WTC11 (cell line): ENCODE measurements around the gene CORO2B. TPM values are rescaled to one million over a fixed set of nuclear protein-coding genes. Genes with fewer than 3 reads are reported as not detected.

Experiments used
- ATAC-seq: fragments of 200-7000 bp; cut with Tn5 transposase; 2 replicates; pipeline ENCODE4 v1.10.0; 2021; ENCODE audit warnings: mild to moderate bottlenecking, moderate library complexity
- CTCF ChIA-PET: fragments of 300-600 bp; sonication (Branson Sonifier 250); formaldehyde crosslinking; loops from one replicate; lab custom pipeline; 2021; ENCODE audit warnings: antibody characterized with exemption; lab: Charles Lee
- POLR2A ChIA-PET: fragments of 350-600 bp; sonication (Branson Sonifier 250); formaldehyde crosslinking; loops from one replicate; lab custom pipeline; 2021; ENCODE audit warnings: antibody characterized with exemption; lab: Charles Lee
- DNase-seq: peaks from one replicate; pipeline ENCODE4 v3.0.0; 2021; ENCODE audit warnings: low spot score
- H3K27ac Mint-ChIP-seq: 2 replicates; pipeline ENCODE4 v1.8.0; 2021; ENCODE audit warnings: mixed read lengths
- H3K27me3 Mint-ChIP-seq: 2 replicates; pipeline ENCODE4 v1.8.0; 2021; ENCODE audit warnings: low read depth, mild to moderate bottlenecking, moderate library complexity, mixed read lengths
- H3K36me3 Mint-ChIP-seq: 2 replicates; pipeline ENCODE4 v1.8.0; 2021; ENCODE audit warnings: mixed read lengths
- H3K4me1 Mint-ChIP-seq: 2 replicates; pipeline ENCODE4 v1.8.0; 2022; ENCODE audit warnings: mixed read lengths
- H3K4me3 Mint-ChIP-seq: 2 replicates; pipeline ENCODE4 v1.8.0; 2021; ENCODE audit warnings: mild to moderate bottlenecking, moderate library complexity, mixed read lengths
- H3K9me3 Mint-ChIP-seq: 2 replicates; pipeline ENCODE4 v1.8.0; 2021; ENCODE audit warnings: mixed read lengths
- ATF1 ChIP-seq: sonication (generic); formaldehyde crosslinking; IDR thresholded peaks from 2 replicates; pipeline ENCODE4 v1.8.1; 2023; ENCODE audit warnings: mild to moderate bottlenecking, moderate library complexity, missing genetic modification reagents
- ELF4 ChIP-seq: sonication (generic); formaldehyde crosslinking; IDR thresholded peaks from 2 replicates; pipeline ENCODE4 v1.8.1; 2022; ENCODE audit warnings: low read depth, mild to moderate bottlenecking, moderate library complexity, missing genetic modification reagents
- EMX1 ChIP-seq: fragments of 250-450 bp; sonication (Bioruptor Pico); IDR thresholded peaks from 2 replicates; pipeline ENCODE4 v1.8.0; 2021; ENCODE audit warnings: mild to moderate bottlenecking
- ERG ChIP-seq: fragments of 250-450 bp; sonication (Bioruptor Pico); IDR thresholded peaks from 2 replicates; pipeline ENCODE4 v1.8.0; 2021; ENCODE audit warnings: mild to moderate bottlenecking
- GABPB1 ChIP-seq: sonication (generic); formaldehyde crosslinking; IDR thresholded peaks from 2 replicates; pipeline ENCODE4 v1.8.1; 2023; ENCODE audit warnings: mild to moderate bottlenecking, missing genetic modification reagents
- HMGA2 ChIP-seq: fragments of 250-450 bp; sonication (Bioruptor Pico); IDR thresholded peaks from 2 replicates; pipeline ENCODE4 v1.4.0; 2021; ENCODE audit warnings: mild to moderate bottlenecking, moderate library complexity
- IRF2 ChIP-seq: sonication (generic); formaldehyde crosslinking; IDR thresholded peaks from 2 replicates; pipeline ENCODE4 v1.8.0; 2022; ENCODE audit warnings: low read depth, missing genetic modification reagents, borderline replicate concordance
- JUN ChIP-seq: sonication (generic); formaldehyde crosslinking; IDR thresholded peaks from 2 replicates; pipeline ENCODE4 v1.8.0; 2023; ENCODE audit warnings: mild to moderate bottlenecking, missing genetic modification reagents
- KAT7 ChIP-seq: sonication (generic); formaldehyde crosslinking; IDR thresholded peaks from 2 replicates; pipeline ENCODE4 v1.8.1; 2023; ENCODE audit warnings: missing genetic modification reagents, mild to moderate bottlenecking, borderline replicate concordance
- MLX ChIP-seq: sonication (generic); formaldehyde crosslinking; IDR thresholded peaks from 2 replicates; pipeline ENCODE4 v1.8.1; 2023; ENCODE audit warnings: mild to moderate bottlenecking, missing genetic modification reagents, moderate library complexity
- OVOL2 ChIP-seq: fragments of 250-450 bp; sonication (Bioruptor Pico); IDR thresholded peaks from 2 replicates; pipeline ENCODE4 v1.9.0; 2021; ENCODE audit warnings: mild to moderate bottlenecking, borderline replicate concordance
- SMAD3 ChIP-seq: sonication (generic); formaldehyde crosslinking; IDR thresholded peaks from 2 replicates; pipeline ENCODE4 v1.8.0; 2022; ENCODE audit warnings: missing genetic modification reagents, mild to moderate bottlenecking, borderline replicate concordance
- SP1 ChIP-seq: sonication (generic); formaldehyde crosslinking; conservative IDR thresholded peaks from 2 replicates; pipeline ENCODE4 v1.8.1; 2022; ENCODE audit warnings: missing genetic modification reagents
- TEAD1 ChIP-seq: sonication (generic); formaldehyde crosslinking; IDR thresholded peaks from 2 replicates; pipeline ENCODE4 v1.8.0; 2022; ENCODE audit warnings: mild to moderate bottlenecking, missing genetic modification reagents
- TEAD4 ChIP-seq: sonication (generic); formaldehyde crosslinking; IDR thresholded peaks from 2 replicates; pipeline ENCODE4 v1.8.0; 2022; ENCODE audit warnings: mild to moderate bottlenecking, missing genetic modification reagents
- USF1 ChIP-seq: sonication (generic); formaldehyde crosslinking; IDR thresholded peaks from 2 replicates; pipeline ENCODE4 v1.8.0; 2022; ENCODE audit warnings: mild to moderate bottlenecking, missing genetic modification reagents
- USF2 ChIP-seq: sonication (generic); formaldehyde crosslinking; IDR thresholded peaks from 2 replicates; pipeline ENCODE4 v1.8.1; 2023; ENCODE audit warnings: mild to moderate bottlenecking, missing genetic modification reagents, moderate library complexity
- ZNF138 ChIP-seq: sonication (generic); formaldehyde crosslinking; conservative IDR thresholded peaks from 2 replicates; pipeline ENCODE4 v1.8.1; 2022; ENCODE audit warnings: mild to moderate bottlenecking, moderate library complexity, missing genetic modification reagents
- ZNF512 ChIP-seq: sonication (generic); formaldehyde crosslinking; IDR thresholded peaks from 2 replicates; pipeline ENCODE4 v1.8.1; 2022; ENCODE audit warnings: missing genetic modification reagents, borderline replicate concordance
- total RNA-seq: library from RNA; stranded (reverse); gene quantifications from 3 replicates; pipeline ENCODE4 v1.2.3, GENCODE V29; 2021
- TF ChIP-seq, protein P1 (sequence below): fragments of 250-450 bp; sonication (Bioruptor Pico); IDR thresholded peaks from 2 replicates; pipeline ENCODE4 v1.9.0; 2021; ENCODE audit warnings: mild to moderate bottlenecking

CORO2B gene
- total RNA-seq, 1 experiment from 2014 or later: 4.9 TPM

DNA sequence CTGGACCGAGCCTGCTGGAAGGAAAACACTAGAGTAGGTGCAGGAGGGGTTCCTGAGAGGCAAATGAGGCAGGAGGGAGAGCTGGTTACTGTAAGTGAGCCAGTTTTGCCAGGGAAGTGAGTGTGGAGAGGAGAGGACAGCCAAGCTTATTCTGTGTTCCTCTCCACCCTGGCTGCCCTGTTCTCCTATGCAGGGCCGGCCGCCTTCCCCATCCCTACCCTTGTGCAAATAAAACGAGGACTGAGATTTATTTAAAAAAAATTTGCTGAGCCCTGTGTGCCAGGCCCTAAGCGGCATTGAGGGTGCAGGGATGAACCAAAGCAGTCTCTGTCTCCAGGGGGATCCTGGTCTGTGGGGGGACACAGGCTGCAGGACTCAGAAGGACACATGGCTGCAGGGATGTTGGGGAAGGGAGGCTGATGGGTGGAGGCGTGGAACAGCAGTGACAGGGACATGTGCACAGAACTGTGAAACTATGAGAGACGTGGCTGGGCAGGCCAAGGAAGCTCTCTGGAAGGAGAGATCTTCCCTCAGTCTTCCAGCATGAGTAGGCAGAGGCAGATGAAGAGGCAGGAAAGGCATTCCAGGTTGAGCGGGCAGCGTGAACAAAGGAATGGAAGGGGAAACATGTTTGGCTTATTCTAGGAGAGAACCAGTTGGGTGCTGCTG is 12.1 kb downstream of the CORO2B start:
- Mint-ChIP-seq H3K4me3 (no peak overlapping the region), H3K27ac (no peak overlapping the region), H3K36me3 (no peaks in the 10 kb centered on the region), H3K27me3 (no peaks in the 10 kb centered on the region), H3K9me3 (no peaks in the 10 kb centered on the region), H3K4me1 (peaks cover 27% of the 10 kb centered on the region)
- ChIA-PET CTCF (interaction anchor here (0.8 to 2.3 kb wide), 6 partner anchors 31 to 84 kb away, joined by 3 to 9 read pairs (median 4); no protein-coding TSS in a partner anchor), POLR2A (interaction anchor here (0.7 kb wide), 1 partner anchor 19 kb away, joined by 3 read pairs; no protein-coding TSS in a partner anchor)
- ATAC-seq (no peak), DNase-seq (no peak)
- TF ChIP-seq ATF1 (CRISPR knock-in tag): no peak
- TF ChIP-seq ELF4 (CRISPR knock-in tag): no peak
- no peak for TF ChIP-seq IRF2
- no peak for TF ChIP-seq EMX1 (CRISPR knock-in tag)
- no peak for TF ChIP-seq USF2
- no peak for TF ChIP-seq TEAD4
- TF ChIP-seq, protein P1, sequence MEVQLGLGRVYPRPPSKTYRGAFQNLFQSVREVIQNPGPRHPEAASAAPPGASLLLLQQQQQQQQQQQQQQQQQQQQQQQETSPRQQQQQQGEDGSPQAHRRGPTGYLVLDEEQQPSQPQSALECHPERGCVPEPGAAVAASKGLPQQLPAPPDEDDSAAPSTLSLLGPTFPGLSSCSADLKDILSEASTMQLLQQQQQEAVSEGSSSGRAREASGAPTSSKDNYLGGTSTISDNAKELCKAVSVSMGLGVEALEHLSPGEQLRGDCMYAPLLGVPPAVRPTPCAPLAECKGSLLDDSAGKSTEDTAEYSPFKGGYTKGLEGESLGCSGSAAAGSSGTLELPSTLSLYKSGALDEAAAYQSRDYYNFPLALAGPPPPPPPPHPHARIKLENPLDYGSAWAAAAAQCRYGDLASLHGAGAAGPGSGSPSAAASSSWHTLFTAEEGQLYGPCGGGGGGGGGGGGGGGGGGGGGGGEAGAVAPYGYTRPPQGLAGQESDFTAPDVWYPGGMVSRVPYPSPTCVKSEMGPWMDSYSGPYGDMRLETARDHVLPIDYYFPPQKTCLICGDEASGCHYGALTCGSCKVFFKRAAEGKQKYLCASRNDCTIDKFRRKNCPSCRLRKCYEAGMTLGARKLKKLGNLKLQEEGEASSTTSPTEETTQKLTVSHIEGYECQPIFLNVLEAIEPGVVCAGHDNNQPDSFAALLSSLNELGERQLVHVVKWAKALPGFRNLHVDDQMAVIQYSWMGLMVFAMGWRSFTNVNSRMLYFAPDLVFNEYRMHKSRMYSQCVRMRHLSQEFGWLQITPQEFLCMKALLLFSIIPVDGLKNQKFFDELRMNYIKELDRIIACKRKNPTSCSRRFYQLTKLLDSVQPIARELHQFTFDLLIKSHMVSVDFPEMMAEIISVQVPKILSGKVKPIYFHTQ (CRISPR knock-in tag): no peak
- TF ChIP-seq JUN (CRISPR knock-in tag): no peak
- no peak for TF ChIP-seq KAT7 (CRISPR knock-in tag)
- no peak for TF ChIP-seq ZNF138 (CRISPR knock-in tag)
- no peak for TF ChIP-seq OVOL2
- no peak for TF ChIP-seq ERG (CRISPR knock-in tag)
- no peak for TF ChIP-seq TEAD1 (CRISPR knock-in tag)
- no peak for TF ChIP-seq ZNF512 (CRISPR knock-in tag)
- TF ChIP-seq HMGA2 (CRISPR knock-in tag): no peak
- no peak for TF ChIP-seq SP1 (CRISPR knock-in tag)
- no peak for TF ChIP-seq USF1 (CRISPR knock-in tag)
- no peak for TF ChIP-seq SMAD3 (CRISPR knock-in tag)
- TF ChIP-seq GABPB1 (CRISPR knock-in tag): no peak
- TF ChIP-seq MLX (CRISPR knock-in tag): no peak
